Stimulated activated CD8-positive, alpha-beta memory T cell treated with anti-CD3 and anti-CD28 coated beads, Interleukin-4, amount 100 ng/mL, for 48 hours (primary cell): Measurements from ENCODE around the gene GUCY2D.
"Not testable (repeated sequence)": the region's sequence is repeated elsewhere in the genome, so short reads cannot be mapped to it uniquely, and the experiment has no call there.

Experiments
- DNase-seq: peaks from one replicate; pipeline ENCODE4 v3.0.0-alpha.2; 2020

GUCY2D gene

GRCh38 chr17:8001976-8002720, at the start of gene GUCY2D:
TSS of gene GUCY2D (plus strand) at chr17:8002615. CDS start at chr17:8003048, 433 bp downstream.
- no peak for DNase-seq

GRCh38 chr17:7953266-7953665, 49.1 kb upstream of the GUCY2D start:
- DNase-seq: not testable (repeated sequence)

- DNase-seq: no peak
Observed at GRCh38 chr17:7955414-7956227, 46.8 kb upstream of the GUCY2D start.

GRCh38 chr17:7956228-7956965, 46.0 kb upstream of the GUCY2D start:
- DNase-seq: no peak

GRCh38 chr17:7959503-7960253, 42.7 kb upstream of the GUCY2D start:
- no peak for DNase-seq

GRCh38 chr17:7961421-7961820, 41.0 kb upstream of the GUCY2D start:
- no peak for DNase-seq

GRCh38 chr17:7967751-7968150, 34.7 kb upstream of the GUCY2D start:
- no peak for DNase-seq

- no peak for DNase-seq
Observed at GRCh38 chr17:7969433-7969832, 33.0 kb upstream of the GUCY2D start.

- DNase-seq: no peak
Observed at GRCh38 chr17:7971651-7972050, 30.8 kb upstream of the GUCY2D start.

GRCh38 chr17:7972131-7972785, 30.2 kb upstream of the GUCY2D start:
- no peak for DNase-seq

GRCh38 chr17:7974638-7975131, 27.7 kb upstream of the GUCY2D start:
- DNase-seq: no peak

GRCh38 chr17:7977039-7977438, 25.4 kb upstream of the GUCY2D start:
- no peak for DNase-seq

- no peak for DNase-seq
Observed at GRCh38 chr17:7977805-7978204, 24.6 kb upstream of the GUCY2D start.

GRCh38 chr17:7982173-7982572, 20.2 kb upstream of the GUCY2D start:
- no peak for DNase-seq

- no peak for DNase-seq
Observed at GRCh38 chr17:7982666-7983065, 19.7 kb upstream of the GUCY2D start.

GRCh38 chr17:7984904-7985303, 17.5 kb upstream of the GUCY2D start:
- no peak for DNase-seq

- DNase-seq: no peak
Observed at GRCh38 chr17:7987112-7987893, 15.1 kb upstream of the GUCY2D start.

- DNase-seq: peak; percentile 41
Observed at GRCh38 chr17:7988750-7989178, 13.7 kb upstream of the GUCY2D start.

- peak; percentile 99 for DNase-seq
Observed at GRCh38 chr17:7989781-7990655, 12.4 kb upstream of the GUCY2D start.

GRCh38 chr17:7992516-7992915, 9.9 kb upstream of the GUCY2D start:
- no peak for DNase-seq
